ENCODE results near the gene TMEM101. TPM values are rescaled to one million over a fixed set of nuclear protein-coding genes. Genes with fewer than 3 reads are reported as not detected.

TMEM101 gene
- total RNA-seq, 3 donors from 2014 or later, result 23.0 to 27.7 (median 23.8) TPM

DNA sequence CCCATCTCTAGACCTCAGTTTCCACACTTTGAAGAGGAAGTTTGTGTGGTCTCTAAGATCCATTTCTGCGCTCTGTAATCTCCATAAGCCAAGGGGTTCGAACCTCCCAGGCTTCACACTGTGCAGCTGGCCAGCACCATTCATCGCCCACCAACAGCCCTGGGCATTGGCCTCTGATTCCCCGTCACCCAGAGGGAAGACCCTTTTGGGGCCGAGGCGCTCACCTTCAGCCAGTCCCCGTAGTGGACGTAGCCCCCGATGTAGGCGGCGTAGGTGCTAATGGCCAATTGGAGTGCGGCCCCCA lies 678 bp downstream of the TMEM101 start:
- DNase-seq (no peak), ATAC-seq (peak; percentile 6)
- Histone ChIP-seq H3K4me3 (peak overlapping the region; percentile 52), H3K36me3 (ENCODE audit: low read depth) (peaks cover 7% of the 10 kb centered on the region), H3K9me3 (no peaks in the 10 kb centered on the region), H3K4me1 (ENCODE audit: low read depth) (peaks cover 8% of the 10 kb centered on the region)
- TF ChIP-seq, protein P1, sequence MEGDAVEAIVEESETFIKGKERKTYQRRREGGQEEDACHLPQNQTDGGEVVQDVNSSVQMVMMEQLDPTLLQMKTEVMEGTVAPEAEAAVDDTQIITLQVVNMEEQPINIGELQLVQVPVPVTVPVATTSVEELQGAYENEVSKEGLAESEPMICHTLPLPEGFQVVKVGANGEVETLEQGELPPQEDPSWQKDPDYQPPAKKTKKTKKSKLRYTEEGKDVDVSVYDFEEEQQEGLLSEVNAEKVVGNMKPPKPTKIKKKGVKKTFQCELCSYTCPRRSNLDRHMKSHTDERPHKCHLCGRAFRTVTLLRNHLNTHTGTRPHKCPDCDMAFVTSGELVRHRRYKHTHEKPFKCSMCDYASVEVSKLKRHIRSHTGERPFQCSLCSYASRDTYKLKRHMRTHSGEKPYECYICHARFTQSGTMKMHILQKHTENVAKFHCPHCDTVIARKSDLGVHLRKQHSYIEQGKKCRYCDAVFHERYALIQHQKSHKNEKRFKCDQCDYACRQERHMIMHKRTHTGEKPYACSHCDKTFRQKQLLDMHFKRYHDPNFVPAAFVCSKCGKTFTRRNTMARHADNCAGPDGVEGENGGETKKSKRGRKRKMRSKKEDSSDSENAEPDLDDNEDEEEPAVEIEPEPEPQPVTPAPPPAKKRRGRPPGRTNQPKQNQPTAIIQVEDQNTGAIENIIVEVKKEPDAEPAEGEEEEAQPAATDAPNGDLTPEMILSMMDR (IDR thresholded peaks at IDR 0.05), result no peak
- intact Hi-C loops (cut with DNase I, micrococcal nuclease), result no loop called here

GRCh38 chr17:44012874-44013273 lies 1.9 kb downstream of the TMEM101 start:
- Histone ChIP-seq H3K36me3 (ENCODE audit: low read depth) (peaks cover 7% of the 10 kb centered on the region), H3K9me3 (no peaks in the 10 kb centered on the region), H3K4me1 (ENCODE audit: low read depth) (peaks cover 13% of the 10 kb centered on the region), H3K4me3 (no peak overlapping the region)
- ATAC-seq (no peak), DNase-seq (no peak)
- intact Hi-C loops (cut with DNase I, micrococcal nuclease), result no loop called here
- TF ChIP-seq, protein P1 (IDR thresholded peaks at IDR 0.05), result no peak

- no peak for ATAC-seq
- DNase-seq, result peak in 1 of 3 donors; percentile 12
- Histone ChIP-seq H3K9me3 (no peaks in the 10 kb centered on the region), H3K36me3 (ENCODE audit: low read depth) (peaks cover 7% of the 10 kb centered on the region), H3K4me3 (no peak overlapping the region), H3K4me1 (ENCODE audit: low read depth) (peaks cover 18% of the 10 kb centered on the region)
- intact Hi-C loops (cut with DNase I, micrococcal nuclease), result no loop called here
- TF ChIP-seq, protein P1 (IDR thresholded peaks at IDR 0.05), result no peak
Observed at GRCh38 chr17:44012391-44012790, 2.4 kb downstream of the TMEM101 start.

DNA sequence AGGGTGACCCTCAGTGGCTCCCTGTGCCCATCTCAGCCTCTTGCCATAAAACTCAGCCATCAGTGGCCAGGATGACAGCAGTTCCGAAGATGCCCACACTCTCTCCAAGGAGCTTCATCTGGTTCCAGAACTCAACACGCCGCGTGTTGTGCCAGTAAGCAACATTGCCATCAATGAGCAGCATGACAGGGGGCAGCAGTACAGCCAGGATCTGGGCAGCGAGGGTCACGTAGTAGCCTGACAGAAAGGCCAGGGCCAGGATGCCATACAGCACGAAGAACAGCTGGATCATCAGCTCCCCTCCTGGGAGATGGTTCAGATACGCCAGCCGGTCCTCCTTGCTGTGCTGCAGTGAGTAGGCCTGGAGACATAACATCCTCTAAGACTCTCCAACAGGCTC lies 2.9 kb downstream of the TMEM101 start:
- DNase-seq (peak in 2 of 3 donors; percentile 25 to 38), ATAC-seq (no peak)
- TF ChIP-seq, protein P1 (IDR thresholded peaks at IDR 0.05), result no peak
- Histone ChIP-seq H3K9me3 (no peaks in the 10 kb centered on the region), H3K36me3 (ENCODE audit: low read depth) (peaks cover 7% of the 10 kb centered on the region), H3K4me3 (no peak overlapping the region), H3K4me1 (ENCODE audit: low read depth) (peaks cover 21% of the 10 kb centered on the region)
- intact Hi-C loops (cut with DNase I, micrococcal nuclease), result no loop called here

DNA sequence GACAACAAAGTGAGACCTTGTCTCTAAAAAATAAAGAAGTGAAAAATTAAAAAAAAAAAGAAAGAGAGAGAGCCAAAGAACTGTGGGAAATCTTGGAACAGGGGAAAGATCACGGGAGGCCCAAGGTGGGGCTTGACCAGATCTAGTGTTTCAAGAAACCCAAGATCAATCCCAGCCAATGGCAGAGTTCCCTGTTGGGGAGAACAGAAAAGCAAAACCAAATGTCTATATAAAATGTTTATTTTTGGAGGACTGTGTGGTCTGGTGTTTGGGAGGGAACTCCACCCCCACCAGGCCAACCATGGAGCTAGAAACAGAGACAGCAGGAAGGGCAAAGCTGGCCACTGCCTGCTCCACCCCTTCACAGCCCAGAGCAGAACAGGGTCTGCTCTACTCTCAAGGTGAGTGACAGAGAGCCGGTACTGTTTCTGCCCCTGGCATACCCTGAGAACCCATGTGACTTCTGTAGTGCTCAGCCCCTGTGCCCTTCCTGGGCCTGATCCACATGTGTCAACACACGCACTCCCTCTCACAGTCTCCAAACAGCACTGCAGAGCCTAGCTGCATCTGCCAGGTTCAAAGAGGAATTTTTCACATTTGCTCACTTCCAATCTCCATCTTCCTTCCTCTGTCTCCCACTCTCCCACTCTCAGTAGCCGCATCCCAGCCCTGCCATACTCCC lies 3.7 kb downstream of the TMEM101 start:
- intact Hi-C loops (cut with DNase I, micrococcal nuclease), result no loop called here
- peak in 2 of 3 donors; percentile 12 for DNase-seq
- TF ChIP-seq, protein P1 (IDR thresholded peaks at IDR 0.05), result no peak
- Histone ChIP-seq H3K36me3 (ENCODE audit: low read depth) (peaks cover 7% of the 10 kb centered on the region), H3K4me1 (ENCODE audit: low read depth) (peaks cover 25% of the 10 kb centered on the region), H3K9me3 (no peaks in the 10 kb centered on the region), H3K4me3 (no peak overlapping the region)
- ATAC-seq, result no peak

Measured in mucosa of descending colon (tissue), 3 donors.